ENCODE measurements around the gene CCDC122. TPM values are rescaled to one million over a fixed set of nuclear protein-coding genes. Genes with fewer than 3 reads are reported as not detected.

The CCDC122 gene
- total and polyA plus RNA-seq, 2 donors (not counting 3 experiments of a cell fraction or from before 2014, with no cell fraction given) = 0.57 to 7.5 TPM

DNA sequence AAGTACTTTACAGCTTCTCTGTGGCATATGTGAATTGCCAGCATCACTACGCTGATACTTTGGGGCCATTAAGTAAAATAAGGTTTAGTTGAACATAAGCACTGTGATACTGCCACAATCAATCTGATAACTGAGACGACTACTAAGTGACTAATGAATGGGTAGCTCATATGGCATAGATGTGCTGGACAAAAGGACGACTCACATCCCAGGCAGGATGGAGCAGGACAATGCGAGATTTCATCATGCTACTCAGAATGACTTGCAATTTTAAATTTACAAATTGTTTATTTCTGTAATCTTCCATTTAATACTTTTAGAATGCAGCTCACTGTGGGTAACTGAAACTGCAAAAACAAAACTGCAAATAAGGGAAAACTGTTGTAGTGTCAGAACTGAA is 13.6 kb downstream of the CCDC122 start:
- no TSS peak for BruUV-seq (replicated peaks)
- dilution Hi-C loops (cut with MboI; ENCODE audit: extremely low pct_ligation_motif_present, low sequenced_read_pairs) (no loop called here), intact Hi-C loops (cut with micrococcal nuclease) (no loop called here)
- peak overlapping the region; percentile 42 for H2AFZ ChIP-seq (ENCODE audit: low read depth, low read length)
- CTCF ChIA-PET = no interaction called here
- H3K36me3 ChIP-seq (ENCODE audit: control insufficient read depth in 2 of 2, extremely low read depth in 1 of 2, insufficient read depth in 2 of 2, low read length in 2 of 2) = no peaks in the 10 kb centered on the region
- TF ChIP-seq FOS (IDR thresholded peaks at IDR 0.05; ENCODE audit: borderline replicate concordance, insufficient read depth, low read length) (peak; percentile 26), GATA2 (IDR thresholded peaks at IDR 0.05; ENCODE audit: insufficient read depth, insufficient read length, low read depth, low read length) (peak; percentile 68), EZH2 (IDR thresholded peaks at IDR 0.05; ENCODE audit: borderline replicate concordance, low read depth, low read length, severe bottlenecking) (no peak), MYC (IDR thresholded peaks at IDR 0.05; ENCODE audit: low read depth, low read length) (no peak), JUN (IDR thresholded peaks at IDR 0.05; ENCODE audit: borderline replicate concordance, insufficient read depth, insufficient read length, low read depth) (no peak), POLR2A (IDR thresholded peaks at IDR 0.05; ENCODE audit: low read depth, low read length) (no peak), POLR2AphosphoS5 (IDR thresholded peaks at IDR 0.05; ENCODE audit: insufficient read depth, low read depth, low read length) (no peak)
- TF ChIP-seq, protein P1, sequence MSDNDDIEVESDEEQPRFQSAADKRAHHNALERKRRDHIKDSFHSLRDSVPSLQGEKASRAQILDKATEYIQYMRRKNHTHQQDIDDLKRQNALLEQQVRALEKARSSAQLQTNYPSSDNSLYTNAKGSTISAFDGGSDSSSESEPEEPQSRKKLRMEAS (IDR thresholded peaks at IDR 0.05; ENCODE audit: insufficient read depth, insufficient read length) = no peak
- TF ChIP-seq, protein P2, sequence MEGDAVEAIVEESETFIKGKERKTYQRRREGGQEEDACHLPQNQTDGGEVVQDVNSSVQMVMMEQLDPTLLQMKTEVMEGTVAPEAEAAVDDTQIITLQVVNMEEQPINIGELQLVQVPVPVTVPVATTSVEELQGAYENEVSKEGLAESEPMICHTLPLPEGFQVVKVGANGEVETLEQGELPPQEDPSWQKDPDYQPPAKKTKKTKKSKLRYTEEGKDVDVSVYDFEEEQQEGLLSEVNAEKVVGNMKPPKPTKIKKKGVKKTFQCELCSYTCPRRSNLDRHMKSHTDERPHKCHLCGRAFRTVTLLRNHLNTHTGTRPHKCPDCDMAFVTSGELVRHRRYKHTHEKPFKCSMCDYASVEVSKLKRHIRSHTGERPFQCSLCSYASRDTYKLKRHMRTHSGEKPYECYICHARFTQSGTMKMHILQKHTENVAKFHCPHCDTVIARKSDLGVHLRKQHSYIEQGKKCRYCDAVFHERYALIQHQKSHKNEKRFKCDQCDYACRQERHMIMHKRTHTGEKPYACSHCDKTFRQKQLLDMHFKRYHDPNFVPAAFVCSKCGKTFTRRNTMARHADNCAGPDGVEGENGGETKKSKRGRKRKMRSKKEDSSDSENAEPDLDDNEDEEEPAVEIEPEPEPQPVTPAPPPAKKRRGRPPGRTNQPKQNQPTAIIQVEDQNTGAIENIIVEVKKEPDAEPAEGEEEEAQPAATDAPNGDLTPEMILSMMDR (IDR thresholded peaks at IDR 0.05; ENCODE audit: extremely low read depth in 1 of 2, insufficient read depth in 1 of 2, low read depth in 1 of 2, low read length in 2 of 2) = no peak
- H3K9me3 ChIP-seq (replicated peaks; ENCODE audit: control insufficient read depth, insufficient read depth, low read length) = no peaks in the 10 kb centered on the region
- no peak for DNase-seq (ENCODE audit: low read depth, low spot score)
- H3K9ac ChIP-seq (replicated peaks; ENCODE audit: extremely low read depth, insufficient read depth, low read length) = no peak overlapping the region
- H3K27me3 ChIP-seq (ENCODE audit: control insufficient read depth in 2 of 2, insufficient read depth in 2 of 2, low read length in 2 of 2) = no peaks in the 10 kb centered on the region
- H3K4me2 ChIP-seq (ENCODE audit: insufficient read depth, low read length) = no peak overlapping the region
- no peak overlapping the region for H3K4me3 ChIP-seq (replicated peaks in 1 of 3; ENCODE audit: insufficient read depth in 1 of 3, low read depth in 1 of 3, low read length in 3 of 3)
- no peaks in the 10 kb centered on the region for H3K9me1 ChIP-seq (replicated peaks; ENCODE audit: control insufficient read depth, extremely low read depth, insufficient read depth, low read length)
- no peaks in the 10 kb centered on the region for H3K79me2 ChIP-seq (ENCODE audit: control insufficient read depth, insufficient read depth, low read length)
- POLR2A ChIA-PET = no interaction called here
- peak overlapping the region; percentile 7 for H3K27ac ChIP-seq (ENCODE audit: insufficient read depth, low read depth, low read length)
- no peak for FAIRE-seq
- H3K4me1 ChIP-seq (ENCODE audit: control insufficient read depth, extremely low read depth, insufficient read depth, low read length) = peaks cover 14% of the 10 kb centered on the region
- no peaks in the 10 kb centered on the region for H4K20me1 ChIP-seq (replicated peaks; ENCODE audit: control insufficient read depth, extremely low read depth, insufficient read depth, low read length)

All from endothelial cell of umbilical vein (primary cell).